WTC11 (cell line): ENCODE data around the gene SNX3.

ENCODE experiments used
- ARID4B ChIP-seq: sonication (generic); formaldehyde crosslinking; IDR thresholded peaks from 2 replicates; pipeline ENCODE4 v1.8.0; 2023; ENCODE audit warnings: missing genetic modification reagents, mild to moderate bottlenecking, borderline replicate concordance
- CBFB ChIP-seq: sonication (generic); formaldehyde crosslinking; IDR thresholded peaks from 2 replicates; pipeline ENCODE4 v1.8.1; 2022; ENCODE audit warnings: mild to moderate bottlenecking, low read depth, missing genetic modification reagents
- CREM ChIP-seq: sonication (generic); formaldehyde crosslinking; IDR thresholded peaks from 2 replicates; pipeline ENCODE4 v1.8.1; 2022; ENCODE audit warnings: mild to moderate bottlenecking, missing genetic modification reagents, moderate library complexity
- CTCF ChIP-seq: fragments of 200-600 bp; IDR thresholded peaks from 2 replicates; pipeline ENCODE4 v1.8.0; 2022; ENCODE audit warnings: antibody characterized with exemption
- ELF4 ChIP-seq: sonication (generic); formaldehyde crosslinking; IDR thresholded peaks from 2 replicates; pipeline ENCODE4 v1.8.1; 2022; ENCODE audit warnings: low read depth, mild to moderate bottlenecking, moderate library complexity, missing genetic modification reagents
- HMGA2 ChIP-seq: fragments of 250-450 bp; sonication (Bioruptor Pico); IDR thresholded peaks from 2 replicates; pipeline ENCODE4 v1.4.0; 2021; ENCODE audit warnings: mild to moderate bottlenecking, moderate library complexity
- JUN ChIP-seq: sonication (generic); formaldehyde crosslinking; IDR thresholded peaks from 2 replicates; pipeline ENCODE4 v1.8.0; 2023; ENCODE audit warnings: mild to moderate bottlenecking, missing genetic modification reagents
- MAX ChIP-seq: sonication (generic); formaldehyde crosslinking; IDR thresholded peaks from 2 replicates; pipeline ENCODE4 v1.8.0; 2022; ENCODE audit warnings: mild to moderate bottlenecking, missing genetic modification reagents
- SP1 ChIP-seq: sonication (generic); formaldehyde crosslinking; conservative IDR thresholded peaks from 2 replicates; pipeline ENCODE4 v1.8.1; 2022; ENCODE audit warnings: missing genetic modification reagents
- USF1 ChIP-seq: sonication (generic); formaldehyde crosslinking; IDR thresholded peaks from 2 replicates; pipeline ENCODE4 v1.8.0; 2022; ENCODE audit warnings: mild to moderate bottlenecking, missing genetic modification reagents
- USF2 ChIP-seq: sonication (generic); formaldehyde crosslinking; IDR thresholded peaks from 2 replicates; pipeline ENCODE4 v1.8.1; 2023; ENCODE audit warnings: mild to moderate bottlenecking, missing genetic modification reagents, moderate library complexity
- ZNF138 ChIP-seq: sonication (generic); formaldehyde crosslinking; conservative IDR thresholded peaks from 2 replicates; pipeline ENCODE4 v1.8.1; 2022; ENCODE audit warnings: mild to moderate bottlenecking, moderate library complexity, missing genetic modification reagents

GRCh38 chr6:108247965-108248536 is 12.8 kb downstream of the SNX3 start:
- TF ChIP-seq HMGA2 (CRISPR knock-in tag) (peak; percentile 60; the same call in 1 of the 2 replicates), SP1 (CRISPR knock-in tag) (no peak), CTCF (no peak), MAX (CRISPR knock-in tag) (no peak), ARID4B (no peak), CBFB (CRISPR knock-in tag) (no peak), USF2 (CRISPR knock-in tag) (no peak), ELF4 (CRISPR knock-in tag) (no peak), ZNF138 (no peak), USF1 (CRISPR knock-in tag) (no peak), JUN (no peak), CREM (CRISPR knock-in tag) (no peak)
